NCI-H510A treated with DMSO at 0.1 percent for 48 hours (cell line): Measurements from ENCODE around the gene INCENP.

Experiments used
- DNase-seq: peaks from one replicate; lab custom pipeline; 2025; lab: John Stamatoyannopoulos, UW

Gene INCENP

GRCh38 chr11:62141111-62142042, 17.6 kb downstream of the INCENP start:
- DNase-seq: no peak

DNA sequence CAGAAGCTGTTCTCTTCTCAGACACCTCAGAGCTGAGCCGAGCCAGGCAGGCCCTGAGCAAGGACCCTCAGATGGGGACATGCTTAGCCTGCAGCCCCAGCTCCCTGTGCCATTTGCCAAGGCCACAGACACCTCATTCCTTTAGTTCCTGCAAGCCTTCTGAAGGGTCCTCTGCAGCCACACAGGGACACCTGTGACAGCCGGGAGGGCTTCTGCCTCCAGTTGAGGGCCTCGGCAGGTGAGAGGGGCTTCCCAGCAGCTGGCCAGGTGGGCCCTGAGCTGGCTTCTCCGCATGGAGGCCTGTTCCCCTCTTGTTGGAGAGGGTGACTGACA, 18.2 kb downstream of the INCENP start:
- DNase-seq: no peak

DNA sequence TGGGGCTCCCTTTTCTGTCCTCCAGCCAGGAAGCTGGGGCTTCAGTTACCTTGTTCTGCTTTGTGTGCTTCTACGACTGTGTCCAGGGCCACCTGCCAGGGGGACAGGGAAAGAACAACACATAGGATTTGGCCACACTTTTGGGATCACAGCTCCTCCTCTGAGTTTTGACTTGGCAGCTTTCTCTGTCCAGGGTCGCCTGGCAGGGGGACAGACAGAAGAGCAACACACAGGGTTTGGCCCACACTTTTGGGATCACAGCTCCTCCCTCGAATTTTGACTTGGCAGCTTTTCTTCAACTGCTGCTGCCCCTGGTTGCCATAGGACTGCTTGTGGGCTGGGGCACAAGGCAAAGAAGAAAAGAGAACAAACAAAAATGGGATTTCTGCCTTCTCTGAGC, 19.1 kb downstream of the INCENP start:
- no peak for DNase-seq

DNA sequence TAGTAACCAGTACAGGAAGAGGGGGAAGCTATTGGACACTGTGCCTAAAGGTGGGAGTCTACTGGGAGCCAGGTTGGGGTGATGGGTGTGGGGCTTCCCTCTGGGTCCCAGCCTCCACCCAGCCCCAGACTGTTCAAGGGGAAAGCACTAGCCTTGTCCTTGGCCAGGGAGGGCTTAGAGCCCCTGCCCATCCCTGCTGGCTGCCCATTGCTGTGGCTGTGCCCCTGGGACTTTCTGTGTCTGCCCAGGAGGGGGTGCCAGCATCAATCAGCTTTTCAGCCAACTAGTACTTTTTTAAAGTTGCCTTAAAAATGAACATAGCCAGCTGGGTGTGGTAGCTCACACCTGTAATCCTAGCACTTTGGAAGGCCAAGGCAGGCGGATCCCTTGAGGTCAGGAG, 19.9 kb downstream of the INCENP start:
- no peak for DNase-seq

- DNase-seq: no peak
Measured at GRCh38 chr11:62144641-62145255, 20.9 kb downstream of the INCENP start.

DNA sequence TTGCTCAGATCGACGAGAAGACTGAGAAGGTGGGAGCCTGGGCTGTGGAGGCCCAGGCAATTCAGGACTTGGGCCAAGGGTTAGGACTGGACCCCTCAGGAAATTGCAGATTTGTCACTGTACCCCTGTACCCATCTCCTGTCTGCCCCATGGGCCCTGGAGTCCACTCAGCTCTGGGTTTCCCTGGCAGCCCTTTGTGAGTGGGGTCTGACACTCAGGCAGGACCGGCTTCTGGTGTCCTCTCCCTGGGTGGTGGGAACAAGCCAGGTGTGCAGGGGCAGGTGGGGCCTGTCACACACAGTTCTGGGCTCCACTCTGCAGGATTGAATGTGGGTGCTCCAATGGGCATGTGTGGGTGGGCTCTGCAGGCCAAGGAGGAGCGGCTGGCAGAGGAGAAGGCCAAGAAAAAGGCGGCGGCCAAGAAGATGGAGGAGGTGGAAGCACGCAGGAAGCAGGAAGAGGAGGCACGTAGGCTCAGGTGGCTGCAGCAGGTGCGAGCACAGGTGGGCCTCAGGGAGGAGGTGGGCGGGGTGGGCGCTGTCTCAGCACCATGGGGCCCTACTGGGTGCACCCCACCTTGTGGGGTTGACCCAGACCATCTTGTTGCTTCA, 21.6 kb downstream of the INCENP start:
- no peak for DNase-seq

- DNase-seq: no peak
Measured at GRCh38 chr11:62146476-62147200, 22.8 kb downstream of the INCENP start.

DNA sequence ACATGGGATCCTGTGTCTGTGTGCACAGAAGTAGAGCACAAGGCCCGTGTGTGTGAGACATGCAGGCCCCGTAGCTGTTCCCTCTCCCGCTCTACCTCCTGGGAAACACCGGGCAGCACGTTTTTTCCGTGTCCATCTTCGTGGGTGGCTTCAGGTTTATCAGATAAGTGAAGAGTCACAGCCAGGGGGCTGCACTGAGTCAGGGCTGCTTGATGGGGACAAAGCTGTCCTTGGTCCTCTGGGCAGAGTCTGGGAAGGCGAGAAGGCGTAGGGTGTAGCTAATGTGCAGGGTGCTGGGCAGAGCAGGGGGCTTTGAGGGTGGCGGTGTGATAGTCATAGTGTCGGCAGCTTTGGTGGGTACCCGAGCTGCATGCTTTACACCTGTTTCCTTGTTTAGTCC, 23.7 kb downstream of the INCENP start:
- no peak for DNase-seq

GRCh38 chr11:62148271-62148980, 24.6 kb downstream of the INCENP start:
- no peak for DNase-seq

- no peak for DNase-seq
Measured at GRCh38 chr11:62149986-62150886, 26.4 kb downstream of the INCENP start.

GRCh38 chr11:62150887-62151736, 27.3 kb downstream of the INCENP start:
- DNase-seq: no peak

- no peak for DNase-seq
Measured at GRCh38 chr11:62151737-62152102, 27.9 kb downstream of the INCENP start.

DNA sequence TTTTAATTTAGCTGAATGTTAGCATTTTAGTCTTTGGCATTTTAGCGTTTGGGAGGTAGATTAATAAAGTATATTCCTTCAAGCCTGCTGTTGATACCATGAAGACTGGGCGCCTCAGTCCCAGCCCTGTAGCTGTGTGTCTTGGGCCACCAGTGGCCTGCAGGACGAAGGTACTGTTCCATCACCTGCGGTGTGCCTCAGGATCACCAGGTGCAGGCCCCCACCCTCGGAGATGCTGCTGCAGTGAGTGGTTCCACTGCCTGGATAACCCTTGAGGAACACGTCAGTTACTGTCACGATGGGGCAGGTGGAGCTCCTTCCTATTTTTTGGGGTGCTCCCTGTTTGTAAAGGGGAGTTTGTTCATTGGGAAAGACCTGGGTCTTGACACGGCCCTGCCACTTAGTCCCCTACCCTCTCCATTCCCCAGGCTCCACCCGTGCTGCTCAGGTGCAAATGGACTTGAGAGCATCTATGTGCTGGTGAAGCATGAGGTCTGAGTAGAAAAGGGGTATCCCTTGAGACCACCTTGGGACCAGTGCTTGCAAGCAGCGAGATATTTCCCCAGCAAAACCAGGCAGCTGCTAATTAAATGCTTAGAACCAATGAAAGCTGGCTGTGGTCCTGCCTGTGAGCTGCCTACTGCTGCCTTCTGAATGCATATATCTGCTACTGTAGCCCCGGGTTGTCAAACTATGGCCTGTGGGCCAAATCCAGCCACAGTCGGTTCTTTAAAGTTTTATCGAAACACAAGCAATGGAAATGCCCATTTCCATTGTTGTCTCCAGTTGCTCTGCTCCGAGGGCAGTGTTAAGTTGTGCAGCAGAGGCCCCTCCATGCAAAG, 28.7 kb downstream of the INCENP start:
- DNase-seq: no peak

- DNase-seq: no peak
Measured at GRCh38 chr11:62153087-62153395, 29.2 kb downstream of the INCENP start.

DNA sequence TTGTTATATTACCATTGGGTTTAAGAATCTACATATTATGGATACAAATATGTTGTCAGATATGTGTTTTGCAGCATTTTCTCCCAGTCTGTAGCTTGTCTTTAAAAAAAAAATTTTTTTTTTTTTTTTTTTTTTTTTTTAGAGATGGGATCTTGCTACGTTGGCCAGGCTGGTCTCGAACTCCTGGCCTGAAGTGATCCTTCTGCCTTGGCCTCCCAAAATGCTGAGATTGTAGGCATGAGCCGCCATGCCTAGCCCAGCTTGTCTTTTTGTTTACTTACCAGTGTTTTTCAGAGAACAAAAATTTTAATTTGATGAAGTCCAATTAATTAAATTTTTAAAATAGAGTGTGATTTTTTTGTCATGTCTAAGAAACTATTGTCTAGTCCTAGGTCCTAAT, 29.8 kb downstream of the INCENP start:
- no peak for DNase-seq

GRCh38 chr11:62157603-62158002, 33.8 kb downstream of the INCENP start:
- no peak for DNase-seq

DNA sequence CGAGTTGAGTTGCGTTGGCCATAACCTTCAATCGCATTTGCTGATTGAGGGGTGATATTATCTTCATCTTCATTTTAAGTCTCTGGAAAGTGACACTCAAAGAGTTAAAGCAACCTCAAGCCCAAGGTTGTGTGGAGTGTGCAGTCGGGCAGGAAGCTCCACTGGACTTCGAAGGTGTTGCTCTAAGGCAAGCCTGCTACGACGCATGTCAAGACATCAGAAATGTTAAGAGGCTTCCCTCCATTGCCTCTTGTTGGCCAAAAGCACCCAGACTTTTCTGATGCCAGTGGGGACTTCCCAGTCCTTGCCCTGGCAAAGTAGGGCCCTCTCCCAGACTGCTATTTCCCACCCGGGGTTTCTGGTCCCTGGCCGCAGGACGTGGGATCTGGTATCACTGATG, 42.6 kb downstream of the INCENP start:
- DNase-seq: no peak

GRCh38 chr11:62169448-62169847, 45.6 kb downstream of the INCENP start:
- no peak for DNase-seq

- no peak for DNase-seq
Measured at GRCh38 chr11:62169935-62170334, 46.1 kb downstream of the INCENP start.
